Colonic mucosa (tissue), 4 donors: ENCODE measurements around the gene BLMH. TPM values are rescaled to one million over a fixed set of nuclear protein-coding genes. Genes with fewer than 3 reads are reported as not detected.

ENCODE experiments used
- DNase-seq: peaks from one replicate; pipeline ENCODE4 v3.0.0-alpha.2; 2020
- H3K27ac ChIP-seq: fragments of 200-600 bp; one replicate; pipeline ENCODE4 v1.8.0; 2021
- H3K27me3 ChIP-seq: fragments of 200-600 bp; one replicate; pipeline ENCODE4 v1.8.0; 2021
- H3K36me3 ChIP-seq: fragments of 200-600 bp; one replicate; pipeline ENCODE4 v1.8.0; 2021
- H3K4me1 ChIP-seq: fragments of 200-600 bp; one replicate; pipeline ENCODE4 v1.8.0; 2021; ENCODE audit warnings: mild to moderate bottlenecking
- H3K4me3 ChIP-seq: fragments of 200-600 bp; one replicate; pipeline ENCODE4 v1.8.0; 2021
- H3K9ac ChIP-seq, 2 donors: one replicate each; pipeline ENCODE4 v1.7.0; 2013; ENCODE audit warnings: control low read depth in 2 of 2, low read depth in 2 of 2, low read length in 2 of 2
- H3K9me3 ChIP-seq: fragments of 200-600 bp; one replicate; pipeline ENCODE4 v1.8.0; 2021
- intact Hi-C: fragments of 100-400 bp; cut with DNase I; formaldehyde crosslinking; loops from one replicate; pipeline ENCODE4 v1.14.1; 2022
- total RNA-seq, 2 donors: library from RNA; stranded (reverse); fragmentation: NEBNext Ultra II Directional in 1 of 2; extraction: Animal tissue kit (Norgen Biotek cat#: 25700) in 1 of 2; gene quantifications; one replicate each; pipeline ENCODE4 v1.2.1, GENCODE V29; 2021
- TF ChIP-seq, protein P1 (sequence below): fragments of 200-600 bp; IDR thresholded peaks from one replicate; pipeline ENCODE4 v1.8.0; 2022; ENCODE audit warnings: antibody characterized with exemption, mild to moderate bottlenecking
- donor health status: healthy.
- donor health status: DM: no; HTN: no; CAD: no.
- donor health status: DM: no; HTN: no; CAD: no.

Gene BLMH
- total RNA-seq, 2 donors from 2014 or later = 21.8 to 33.7 TPM

DNA sequence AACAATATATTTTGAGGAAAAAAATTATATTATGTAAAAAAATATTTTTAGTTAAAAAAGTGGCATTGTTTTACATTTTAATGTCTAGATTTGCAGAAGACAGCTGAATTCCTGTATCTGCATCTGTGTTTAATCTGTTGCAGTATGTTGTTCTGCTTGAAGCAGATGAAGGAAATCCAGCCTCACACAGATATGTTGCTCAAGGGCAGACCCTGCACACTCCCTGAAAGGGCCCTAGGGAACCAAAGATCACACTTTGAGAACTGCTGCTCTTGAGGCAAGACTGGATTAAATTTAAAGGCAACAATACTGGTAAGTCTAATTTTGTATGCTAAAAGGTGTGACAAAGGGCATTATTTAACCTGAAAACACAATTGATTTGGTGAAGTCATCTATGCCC is 39.8 kb downstream of the BLMH start:
- TF ChIP-seq, protein P1, sequence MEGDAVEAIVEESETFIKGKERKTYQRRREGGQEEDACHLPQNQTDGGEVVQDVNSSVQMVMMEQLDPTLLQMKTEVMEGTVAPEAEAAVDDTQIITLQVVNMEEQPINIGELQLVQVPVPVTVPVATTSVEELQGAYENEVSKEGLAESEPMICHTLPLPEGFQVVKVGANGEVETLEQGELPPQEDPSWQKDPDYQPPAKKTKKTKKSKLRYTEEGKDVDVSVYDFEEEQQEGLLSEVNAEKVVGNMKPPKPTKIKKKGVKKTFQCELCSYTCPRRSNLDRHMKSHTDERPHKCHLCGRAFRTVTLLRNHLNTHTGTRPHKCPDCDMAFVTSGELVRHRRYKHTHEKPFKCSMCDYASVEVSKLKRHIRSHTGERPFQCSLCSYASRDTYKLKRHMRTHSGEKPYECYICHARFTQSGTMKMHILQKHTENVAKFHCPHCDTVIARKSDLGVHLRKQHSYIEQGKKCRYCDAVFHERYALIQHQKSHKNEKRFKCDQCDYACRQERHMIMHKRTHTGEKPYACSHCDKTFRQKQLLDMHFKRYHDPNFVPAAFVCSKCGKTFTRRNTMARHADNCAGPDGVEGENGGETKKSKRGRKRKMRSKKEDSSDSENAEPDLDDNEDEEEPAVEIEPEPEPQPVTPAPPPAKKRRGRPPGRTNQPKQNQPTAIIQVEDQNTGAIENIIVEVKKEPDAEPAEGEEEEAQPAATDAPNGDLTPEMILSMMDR = no peak
- no peak overlapping the region for H3K27ac ChIP-seq
- no peaks in the 10 kb centered on the region for H3K4me1 ChIP-seq
- H3K27me3 ChIP-seq = no peaks in the 10 kb centered on the region
- H3K36me3 ChIP-seq = no peaks in the 10 kb centered on the region
- intact Hi-C loops = no loop called here
- no peak overlapping the region for H3K4me3 ChIP-seq
- H3K9ac ChIP-seq = no peak overlapping the region
- H3K9me3 ChIP-seq = no peaks in the 10 kb centered on the region
- DNase-seq = no peak

DNA sequence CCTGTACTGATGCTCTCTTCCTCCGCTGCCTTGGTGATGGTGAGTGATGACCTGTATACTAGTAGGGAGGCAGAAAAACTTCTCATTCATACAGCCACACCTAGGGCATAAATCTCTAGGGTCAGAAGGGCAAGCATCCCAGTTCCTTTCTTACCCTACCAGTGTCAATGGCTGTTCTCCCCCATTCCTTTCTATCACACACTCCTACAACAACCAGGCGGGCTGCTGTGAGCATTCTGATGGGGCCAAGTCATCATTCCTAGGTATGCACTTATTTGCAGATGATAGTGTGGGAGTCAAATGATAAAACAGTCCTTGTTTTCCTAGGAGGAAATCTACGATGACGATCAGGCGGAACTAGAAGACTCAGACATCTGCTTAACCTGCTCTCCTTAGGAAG is 42.3 kb downstream of the BLMH start:
- Histone ChIP-seq H3K4me1 (no peaks in the 10 kb centered on the region), H3K9ac (no peak overlapping the region), H3K4me3 (no peak overlapping the region), H3K27ac (no peak overlapping the region), H3K27me3 (no peaks in the 10 kb centered on the region), H3K36me3 (no peaks in the 10 kb centered on the region), H3K9me3 (no peaks in the 10 kb centered on the region)
- DNase-seq = no peak
- intact Hi-C loops = no loop called here
- TF ChIP-seq, protein P1 = no peak

DNA sequence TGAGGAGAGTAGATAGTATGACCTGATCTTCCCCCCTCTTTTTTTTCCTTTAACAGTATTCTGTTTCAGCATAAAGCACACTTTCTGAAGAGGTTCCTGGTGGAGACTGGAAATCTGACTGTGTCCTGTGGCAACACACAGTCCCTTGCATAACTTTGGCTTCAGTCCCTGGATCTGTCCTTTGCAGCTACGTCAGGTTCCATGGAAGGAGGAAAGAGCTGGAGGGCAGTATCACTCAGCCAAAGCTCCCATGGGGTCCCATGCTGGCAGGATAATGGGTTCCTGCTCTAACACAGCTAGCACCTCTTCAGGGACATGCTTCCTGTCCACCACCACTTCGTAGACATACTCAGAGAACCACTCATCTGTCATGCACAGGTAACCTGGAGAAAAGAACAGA is 43.0 kb downstream of the BLMH start:
- Histone ChIP-seq H3K4me3 (no peak overlapping the region), H3K9ac (no peak overlapping the region), H3K36me3 (no peaks in the 10 kb centered on the region), H3K4me1 (no peaks in the 10 kb centered on the region), H3K9me3 (no peaks in the 10 kb centered on the region), H3K27me3 (no peaks in the 10 kb centered on the region), H3K27ac (no peak overlapping the region)
- intact Hi-C loops = no loop called here
- TF ChIP-seq, protein P1 = no peak
- DNase-seq = no peak

DNA sequence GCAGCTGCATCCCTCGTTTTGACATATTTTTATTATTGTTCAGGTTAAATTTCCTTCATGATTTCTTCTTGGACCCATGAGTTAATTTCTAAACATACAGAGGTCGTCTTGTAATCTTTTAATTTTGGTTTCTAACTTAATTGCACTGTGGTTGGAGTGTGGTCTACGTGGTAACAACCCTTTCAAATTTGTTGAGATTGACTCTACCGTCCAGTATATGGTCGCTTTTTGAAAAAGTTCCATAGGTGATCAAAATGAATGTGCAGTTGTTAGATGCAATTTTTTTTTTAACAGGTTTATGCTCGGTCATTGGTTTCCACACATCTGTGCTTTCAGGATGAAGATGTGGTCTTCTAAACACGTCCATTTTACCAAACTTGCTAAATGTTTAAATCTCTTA is 45.3 kb downstream of the BLMH start:
- no peak overlapping the region for H3K4me3 ChIP-seq
- H3K27ac ChIP-seq = no peak overlapping the region
- DNase-seq = no peak
- no peaks in the 10 kb centered on the region for H3K4me1 ChIP-seq
- H3K27me3 ChIP-seq = no peaks in the 10 kb centered on the region
- TF ChIP-seq, protein P1 = no peak
- no peaks in the 10 kb centered on the region for H3K9me3 ChIP-seq
- H3K36me3 ChIP-seq = no peaks in the 10 kb centered on the region
- no peak overlapping the region for H3K9ac ChIP-seq
- intact Hi-C loops = no loop called here

DNA sequence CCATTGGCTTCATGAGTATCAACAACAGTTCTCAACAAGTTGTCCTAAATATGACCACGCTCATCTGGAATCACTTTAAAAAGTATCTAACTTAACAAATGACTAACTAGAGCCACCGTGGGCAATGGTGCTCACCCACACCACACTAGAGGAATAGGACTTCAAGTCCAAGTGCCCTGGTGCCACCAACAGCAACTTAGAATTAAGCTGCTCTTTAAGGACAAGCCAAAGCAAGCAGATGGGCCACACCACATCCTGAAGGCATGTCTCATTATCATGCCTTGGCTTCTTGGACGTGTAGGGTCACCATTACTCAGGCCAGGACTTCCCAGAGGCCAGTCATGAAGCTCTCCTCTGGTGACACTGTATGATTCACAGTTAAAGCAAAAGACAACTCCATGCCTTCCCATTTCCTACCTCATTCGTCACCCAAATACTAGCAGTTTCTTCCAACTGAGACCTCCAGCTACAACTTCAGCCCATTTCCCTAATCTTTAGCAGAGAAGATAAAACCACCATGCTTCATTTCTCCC is 46.8 kb downstream of the BLMH start:
- Histone ChIP-seq H3K9me3 (no peaks in the 10 kb centered on the region), H3K9ac (no peak overlapping the region), H3K4me1 (no peaks in the 10 kb centered on the region), H3K36me3 (no peaks in the 10 kb centered on the region), H3K4me3 (no peak overlapping the region), H3K27ac (no peak overlapping the region), H3K27me3 (no peaks in the 10 kb centered on the region)
- TF ChIP-seq, protein P1 = no peak
- no peak for DNase-seq
- intact Hi-C loops = no loop called here
